K562 (cell line): ENCODE data around the gene METAP1D.

Experiments
- BCL6 ChIP-seq: fragments of 250-450 bp; sonication (Bioruptor Pico); IDR thresholded peaks from 2 replicates; pipeline ENCODE4 v1.4.0; 2020
- E2F3 ChIP-seq: fragments of 250-450 bp; sonication (Bioruptor Pico); IDR thresholded peaks from 2 replicates; pipeline ENCODE4 v1.4.0; 2020; ENCODE audit warnings: mild to moderate bottlenecking
- HNRNPK ChIP-seq: fragments of 200-400 bp; formaldehyde crosslinking; IDR thresholded peaks from one replicate; pipeline ENCODE4 v1.6.1; 2018; ENCODE audit warnings: mild to moderate bottlenecking, low read depth, low read length; ENCODE audit not compliant: poor library complexity, severe bottlenecking
- MXI1 ChIP-seq: IDR thresholded peaks from 2 replicates; pipeline ENCODE4 v1.6.1; 2011; ENCODE audit warnings: low read depth, mild to moderate bottlenecking, improper control_type of control experiment, low read length
- POLR2A ChIP-seq: fragments of 450-650 bp; conservative IDR thresholded peaks from 2 replicates; pipeline ENCODE4 v1.6.1; 2016
- XRCC3 ChIP-seq: fragments of 450-650 bp; IDR thresholded peaks from 2 replicates; pipeline ENCODE4 v1.6.1; 2017; ENCODE audit warnings: mild to moderate bottlenecking, moderate library complexity
- ZFP30 ChIP-seq: fragments of 250-450 bp; sonication (Bioruptor Pico); IDR thresholded peaks from 2 replicates; pipeline ENCODE4 v1.8.0; 2022; ENCODE audit warnings: moderate library complexity, mild to moderate bottlenecking, inconsistent platforms, borderline replicate concordance
- ZNF174 ChIP-seq: fragments of 250-450 bp; sonication (Bioruptor Pico); IDR thresholded peaks from 2 replicates; pipeline ENCODE4 v1.4.0; 2020; ENCODE audit warnings: mild to moderate bottlenecking

- TF ChIP-seq ZNF174 (CRISPR knock-in tag) (no peak), MXI1 (no peak), ZFP30 (CRISPR knock-in tag) (no peak), BCL6 (CRISPR knock-in tag) (no peak), HNRNPK (no peak), XRCC3 (no peak), E2F3 (CRISPR knock-in tag) (no peak), POLR2A (no peak; the same call in 1 of the 2 replicates)
Observed at GRCh38 chr2:172000696-172001361, 1.1 kb downstream of the METAP1D start.
